H9 (cell line): ENCODE data around the gene STX7. TPM values are rescaled to one million over a fixed set of nuclear protein-coding genes. Genes with fewer than 3 reads are reported as not detected.

ENCODE experiments used
- DNase-seq: peaks from one replicate; pipeline ENCODE4 v3.0.0-alpha.2; 2017
- H2AFZ ChIP-seq: one replicate; pipeline ENCODE4 v1.6.1; 2013; ENCODE audit warnings: mild to moderate bottlenecking, low read length, control low read depth, moderate library complexity
- H2AK5ac ChIP-seq: 2 replicates; pipeline ENCODE4 v1.6.1; 2013; ENCODE audit warnings: low read length, control low read depth, mixed read lengths; ENCODE audit not compliant: insufficient read length
- H2BK120ac ChIP-seq: one replicate; pipeline ENCODE4 v1.6.1; 2013; ENCODE audit warnings: low read depth, mild to moderate bottlenecking, low read length, control low read depth, inconsistent platforms; ENCODE audit not compliant: poor library complexity, severe bottlenecking
- H2BK12ac ChIP-seq: 2 replicates; pipeline ENCODE4 v1.6.1; 2013; ENCODE audit warnings: low read length, control low read depth, mixed read lengths, low read depth; ENCODE audit not compliant: insufficient read length
- H2BK15ac ChIP-seq: 2 replicates; pipeline ENCODE4 v1.6.1; 2013; ENCODE audit warnings: low read depth, low read length, control low read depth
- H2BK20ac ChIP-seq: one replicate; pipeline ENCODE4 v1.6.1; 2013; ENCODE audit warnings: low read depth, mild to moderate bottlenecking, low read length, control low read depth, inconsistent platforms; ENCODE audit not compliant: poor library complexity, severe bottlenecking
- H2BK5ac ChIP-seq: 2 replicates; pipeline ENCODE4 v1.6.1; 2013; ENCODE audit warnings: low read length, control low read depth, mixed read lengths; ENCODE audit not compliant: insufficient read length
- H3K14ac ChIP-seq: 2 replicates; pipeline ENCODE4 v1.6.1; 2013; ENCODE audit warnings: low read length, control low read depth; ENCODE audit not compliant: insufficient read depth
- H3K18ac ChIP-seq: 2 replicates; pipeline ENCODE4 v1.6.1; 2013; ENCODE audit warnings: low read depth, mild to moderate bottlenecking, mixed read lengths, low read length, control low read depth; ENCODE audit not compliant: insufficient read length
- H3K23ac ChIP-seq: 2 replicates; pipeline ENCODE4 v1.6.1; 2013; ENCODE audit warnings: low read length, control low read depth, mixed read lengths, low read depth; ENCODE audit not compliant: insufficient read length
- H3K23me2 ChIP-seq: 2 replicates; pipeline ENCODE4 v1.6.1; 2013; ENCODE audit warnings: low read depth, mild to moderate bottlenecking, mixed read lengths, low read length, control low read depth; ENCODE audit not compliant: insufficient read length, poor library complexity, severe bottlenecking
- H3K27ac ChIP-seq: 2 replicates; pipeline ENCODE4 v1.5.1; 2013; ENCODE audit warnings: low read length, control low read depth, mixed read lengths, low read depth; ENCODE audit not compliant: insufficient read length
- H3K27me3 ChIP-seq: 2 replicates; pipeline ENCODE4 v1.6.1; 2013; ENCODE audit warnings: low read length, control low read depth, inconsistent platforms; ENCODE audit not compliant: insufficient read depth
- H3K4ac ChIP-seq: 2 replicates; pipeline ENCODE4 v1.6.1; 2013; ENCODE audit warnings: low read depth, mild to moderate bottlenecking, control low read depth, inconsistent platforms, low read length, moderate library complexity
- H3K4me1 ChIP-seq: 2 replicates; pipeline ENCODE4 v1.6.1; 2013; ENCODE audit warnings: low read length, control low read depth, inconsistent platforms; ENCODE audit not compliant: insufficient read depth
- H3K4me2 ChIP-seq: 2 replicates; pipeline ENCODE4 v1.6.1; 2013; ENCODE audit warnings: low read length, control low read depth, mixed read lengths; ENCODE audit not compliant: insufficient read length, insufficient read depth
- H3K56ac ChIP-seq: 2 replicates; pipeline ENCODE4 v1.6.1; 2013; ENCODE audit warnings: low read depth, mild to moderate bottlenecking, mixed read lengths, low read length, control low read depth; ENCODE audit not compliant: insufficient read length
- H3K79me1 ChIP-seq: 2 replicates; pipeline ENCODE4 v1.6.1; 2013; ENCODE audit warnings: low read depth, mild to moderate bottlenecking, moderate library complexity, low read length, control low read depth, inconsistent platforms; ENCODE audit not compliant: insufficient read depth, poor library complexity, severe bottlenecking
- H3K79me2 ChIP-seq: 2 replicates; pipeline ENCODE4 v1.6.1; 2013; ENCODE audit warnings: low read length, control low read depth, inconsistent platforms; ENCODE audit not compliant: insufficient read depth
- H3K9ac ChIP-seq: 2 replicates; pipeline ENCODE4 v1.6.1; 2013; ENCODE audit warnings: low read length, control low read depth, mixed read lengths; ENCODE audit not compliant: insufficient read length; ENCODE audit errors: extremely low read depth
- H3K9me3 ChIP-seq: one replicate; pipeline ENCODE4 v1.6.1; 2013; ENCODE audit warnings: low read depth, low read length, inconsistent platforms; ENCODE audit not compliant: control insufficient read depth
- H3T11ph ChIP-seq: one replicate; pipeline ENCODE4 v1.6.1; 2013; ENCODE audit warnings: mild to moderate bottlenecking, low read length, control low read depth, inconsistent platforms
- H4K20me1 ChIP-seq: one replicate; pipeline ENCODE4 v1.6.1; 2013; ENCODE audit not compliant: control insufficient read depth, insufficient read length, insufficient read depth
- H4K5ac ChIP-seq: 2 replicates; pipeline ENCODE4 v1.6.1; 2013; ENCODE audit warnings: low read depth, mild to moderate bottlenecking, mixed read lengths, low read length, control low read depth; ENCODE audit not compliant: insufficient read length
- H4K8ac ChIP-seq: replicated peaks from 2 replicates; pipeline ENCODE4 v1.6.1; 2013; ENCODE audit warnings: low read length, control low read depth, mixed read lengths, low read depth; ENCODE audit not compliant: insufficient read length
- H4K91ac ChIP-seq: 2 replicates; pipeline ENCODE4 v1.6.1; 2013; ENCODE audit warnings: low read depth, mild to moderate bottlenecking, moderate library complexity, mixed read lengths, low read length, control low read depth; ENCODE audit not compliant: insufficient read length
- H3K27ac Mint-ChIP-seq, 3 experiments: 2 replicates in 2 of 3; 3 replicates in 1 of 3; pipeline ENCODE4 v1.8.0; 2020 to 2021; ENCODE audit warnings: mixed read lengths in 3 of 3, mild to moderate bottlenecking in 1 of 3, moderate library complexity in 1 of 3
- H3K27me3 Mint-ChIP-seq: 2 replicates; pipeline ENCODE4 v1.8.0; 2021; ENCODE audit warnings: low read depth, mild to moderate bottlenecking, moderate library complexity, mixed read lengths
- H3K36me3 Mint-ChIP-seq, 3 experiments: 2 replicates in 2 of 3; 3 replicates in 1 of 3; pipeline ENCODE4 v1.8.0; 2020 to 2021; ENCODE audit warnings: low read depth in 3 of 3, mixed read lengths in 3 of 3; ENCODE audit not compliant: insufficient read depth in 1 of 3
- H3K4me1 Mint-ChIP-seq, 2 experiments: 2 replicates each; pipeline ENCODE4 v1.8.0; 2020; ENCODE audit warnings: mixed read lengths in 2 of 2
- H3K4me3 Mint-ChIP-seq, 2 experiments: 2 replicates in 1 of 2; 3 replicates in 1 of 2; pipeline ENCODE4 v1.8.0; 2020 to 2021; ENCODE audit warnings: mild to moderate bottlenecking in 2 of 2, mixed read lengths in 2 of 2, moderate library complexity in 1 of 2
- H3K9me3 Mint-ChIP-seq, 2 experiments: 2 replicates in 1 of 2; 3 replicates in 1 of 2; pipeline ENCODE4 v1.8.0; 2020; ENCODE audit warnings: mild to moderate bottlenecking in 2 of 2, mixed read lengths in 2 of 2, moderate library complexity in 1 of 2
- WGBS: extraction: QIAGEN DNeasy Blood & Tissue Kit; methylation state at CpG from one replicate; pipeline ENCODE4 v1.1.7; 2013; ENCODE audit warnings: missing lambda C conversion rate, low lambda C conversion rate, mixed read lengths; ENCODE audit not compliant: insufficient read length; ENCODE audit errors: extremely low coverage; 5-methylcytosine and 5-hydroxymethylcytosine counted together
- total RNA-seq: library from RNA; stranded (reverse); gene quantifications from 2 replicates; pipeline ENCODE4 v1.2.1, GENCODE V29; 2021
- TF ChIP-seq, protein P1 (sequence below): fragments of 200-600 bp; sonication (generic); conservative IDR thresholded peaks from 3 replicates; pipeline ENCODE4 v1.8.0; 2021; ENCODE audit warnings: antibody characterized with exemption, mild to moderate bottlenecking

STX7 gene
- total RNA-seq, 1 experiment from 2014 or later, result 30.0 TPM

GRCh38 chr6:132506869-132507808, 5.8 kb downstream of the STX7 start:
- Histone ChIP-seq H3K79me1 (peaks cover 5% of the 10 kb centered on the region), H3K4ac (no peak overlapping the region), H3K9ac (no peak overlapping the region), H4K20me1 (no peaks in the 10 kb centered on the region), H3K4me2 (no peak overlapping the region), H3K18ac (no peak overlapping the region), H3K23me2 (no peaks in the 10 kb centered on the region), H2BK20ac (no peak overlapping the region), H3T11ph (no peak overlapping the region), H2AFZ (no peak overlapping the region), H3K14ac (no peak overlapping the region), H3K23ac (no peak overlapping the region), H4K91ac (no peak overlapping the region), H3K27ac (no peak overlapping the region), H3K56ac (no peak overlapping the region), H4K8ac (no peak overlapping the region), H3K79me2 (peaks cover 4% of the 10 kb centered on the region; the same call in 1 of the 2 replicates), H2BK120ac (no peak overlapping the region), H3K27me3 (no peaks in the 10 kb centered on the region), H2AK5ac (no peak overlapping the region), H2BK12ac (no peak overlapping the region), H4K5ac (no peak overlapping the region), H3K9me3 (no peaks in the 10 kb centered on the region), H2BK15ac (no peak overlapping the region), H2BK5ac (no peak overlapping the region), H3K4me1 (no peaks in the 10 kb centered on the region; the same call in 1 of the 2 replicates)
- TF ChIP-seq, protein P1, sequence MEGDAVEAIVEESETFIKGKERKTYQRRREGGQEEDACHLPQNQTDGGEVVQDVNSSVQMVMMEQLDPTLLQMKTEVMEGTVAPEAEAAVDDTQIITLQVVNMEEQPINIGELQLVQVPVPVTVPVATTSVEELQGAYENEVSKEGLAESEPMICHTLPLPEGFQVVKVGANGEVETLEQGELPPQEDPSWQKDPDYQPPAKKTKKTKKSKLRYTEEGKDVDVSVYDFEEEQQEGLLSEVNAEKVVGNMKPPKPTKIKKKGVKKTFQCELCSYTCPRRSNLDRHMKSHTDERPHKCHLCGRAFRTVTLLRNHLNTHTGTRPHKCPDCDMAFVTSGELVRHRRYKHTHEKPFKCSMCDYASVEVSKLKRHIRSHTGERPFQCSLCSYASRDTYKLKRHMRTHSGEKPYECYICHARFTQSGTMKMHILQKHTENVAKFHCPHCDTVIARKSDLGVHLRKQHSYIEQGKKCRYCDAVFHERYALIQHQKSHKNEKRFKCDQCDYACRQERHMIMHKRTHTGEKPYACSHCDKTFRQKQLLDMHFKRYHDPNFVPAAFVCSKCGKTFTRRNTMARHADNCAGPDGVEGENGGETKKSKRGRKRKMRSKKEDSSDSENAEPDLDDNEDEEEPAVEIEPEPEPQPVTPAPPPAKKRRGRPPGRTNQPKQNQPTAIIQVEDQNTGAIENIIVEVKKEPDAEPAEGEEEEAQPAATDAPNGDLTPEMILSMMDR, result no peak
- H3K4me1 Mint-ChIP-seq, result peaks cover 11 to 19% of the 10 kb centered on the region in 2 experiments
- H3K9me3 Mint-ChIP-seq, result no peaks in the 10 kb centered on the region
- no peaks in the 10 kb centered on the region for H3K27me3 Mint-ChIP-seq
- DNase-seq, result no peak
- H3K4me3 Mint-ChIP-seq, result no peak overlapping the region
- WGBS, result no CpG with 5 or more reads among the region's 5 CpGs
- H3K27ac Mint-ChIP-seq, result no peak overlapping the region
- H3K36me3 Mint-ChIP-seq, result peaks cover 0 to 13% (median 11%) of the 10 kb centered on the region in 3 experiments; a peak in 5 of 7 replicates
